Upper lobe of right lung (tissue), 1 donor: ENCODE data around the gene FSD1L. TPM values are rescaled to one million over a fixed set of nuclear protein-coding genes. Genes with fewer than 3 reads are reported as not detected.

Source experiments
- ATAC-seq: fragments of 200-7000 bp; cut with Tn5 transposase; one replicate; pipeline ENCODE4 v1.9.1; 2020; ENCODE audit warnings: mild to moderate bottlenecking, moderate library complexity
- DNase-seq: peaks from one replicate; pipeline ENCODE4 v3.0.0-alpha.2; 2020
- H3K27ac ChIP-seq: fragments of 200-600 bp; one replicate; pipeline ENCODE4 v1.8.0; 2022
- H3K27me3 ChIP-seq: fragments of 200-600 bp; one replicate; pipeline ENCODE4 v1.8.0; 2022; ENCODE audit warnings: mild to moderate bottlenecking
- H3K36me3 ChIP-seq: fragments of 200-600 bp; one replicate; pipeline ENCODE4 v1.8.0; 2022
- H3K4me1 ChIP-seq: fragments of 200-600 bp; one replicate; pipeline ENCODE4 v1.8.0; 2022
- H3K4me3 ChIP-seq: fragments of 200-600 bp; one replicate; pipeline ENCODE4 v1.8.0; 2022; ENCODE audit warnings: mild to moderate bottlenecking
- H3K9me3 ChIP-seq: fragments of 200-600 bp; one replicate; pipeline ENCODE4 v1.8.0; 2022
- intact Hi-C: fragments of 100-400 bp; cut with DNase I; formaldehyde crosslinking; loops from one replicate; pipeline ENCODE4 v1.11.0; 2022
- total RNA-seq: library from RNA; stranded (reverse); fragmentation: NEBNext Ultra II Directional; extraction: Animal tissue kit (Norgen Biotek cat#: 25700); gene quantifications from one replicate; pipeline ENCODE4 v1.2.1, GENCODE V29; 2021
- TF ChIP-seq, protein P1 (sequence below): fragments of 200-600 bp; IDR thresholded peaks from one replicate; pipeline ENCODE4 v1.8.0; 2022; ENCODE audit warnings: antibody characterized with exemption
- donor health status: DM: no; HTN: yes; CAD: no; lungs with severe emphysema.

Gene FSD1L
- total RNA-seq, 1 donor from 2014 or later = 4.5 TPM

DNA sequence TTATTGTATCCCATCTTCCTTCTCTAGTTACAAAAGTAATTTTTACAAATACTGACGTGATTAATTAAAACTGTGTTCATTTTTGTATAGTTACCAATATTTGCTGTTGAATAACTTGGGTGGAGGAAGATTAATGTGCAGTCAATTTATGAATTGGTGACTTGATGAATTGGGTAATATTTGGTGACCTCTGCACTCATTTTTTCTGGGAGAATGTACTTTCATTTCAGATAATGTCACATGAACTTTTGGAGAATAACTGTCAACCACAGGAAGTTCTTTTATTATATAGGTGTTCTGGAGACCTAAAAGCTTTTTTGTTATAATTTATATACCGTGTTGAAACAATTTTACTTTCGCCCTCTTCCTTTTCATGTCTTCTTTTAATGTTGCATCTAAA, 83.7 kb downstream of the FSD1L start:
- intact Hi-C loops = no loop called here
- TF ChIP-seq, protein P1, sequence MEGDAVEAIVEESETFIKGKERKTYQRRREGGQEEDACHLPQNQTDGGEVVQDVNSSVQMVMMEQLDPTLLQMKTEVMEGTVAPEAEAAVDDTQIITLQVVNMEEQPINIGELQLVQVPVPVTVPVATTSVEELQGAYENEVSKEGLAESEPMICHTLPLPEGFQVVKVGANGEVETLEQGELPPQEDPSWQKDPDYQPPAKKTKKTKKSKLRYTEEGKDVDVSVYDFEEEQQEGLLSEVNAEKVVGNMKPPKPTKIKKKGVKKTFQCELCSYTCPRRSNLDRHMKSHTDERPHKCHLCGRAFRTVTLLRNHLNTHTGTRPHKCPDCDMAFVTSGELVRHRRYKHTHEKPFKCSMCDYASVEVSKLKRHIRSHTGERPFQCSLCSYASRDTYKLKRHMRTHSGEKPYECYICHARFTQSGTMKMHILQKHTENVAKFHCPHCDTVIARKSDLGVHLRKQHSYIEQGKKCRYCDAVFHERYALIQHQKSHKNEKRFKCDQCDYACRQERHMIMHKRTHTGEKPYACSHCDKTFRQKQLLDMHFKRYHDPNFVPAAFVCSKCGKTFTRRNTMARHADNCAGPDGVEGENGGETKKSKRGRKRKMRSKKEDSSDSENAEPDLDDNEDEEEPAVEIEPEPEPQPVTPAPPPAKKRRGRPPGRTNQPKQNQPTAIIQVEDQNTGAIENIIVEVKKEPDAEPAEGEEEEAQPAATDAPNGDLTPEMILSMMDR = no peak
- H3K4me1 ChIP-seq = no peaks in the 10 kb centered on the region
- H3K9me3 ChIP-seq = no peaks in the 10 kb centered on the region
- ATAC-seq = no peak
- no peaks in the 10 kb centered on the region for H3K27me3 ChIP-seq
- H3K27ac ChIP-seq = no peak overlapping the region
- no peak overlapping the region for H3K4me3 ChIP-seq
- peaks cover 5% of the 10 kb centered on the region for H3K36me3 ChIP-seq
- DNase-seq = no peak

DNA sequence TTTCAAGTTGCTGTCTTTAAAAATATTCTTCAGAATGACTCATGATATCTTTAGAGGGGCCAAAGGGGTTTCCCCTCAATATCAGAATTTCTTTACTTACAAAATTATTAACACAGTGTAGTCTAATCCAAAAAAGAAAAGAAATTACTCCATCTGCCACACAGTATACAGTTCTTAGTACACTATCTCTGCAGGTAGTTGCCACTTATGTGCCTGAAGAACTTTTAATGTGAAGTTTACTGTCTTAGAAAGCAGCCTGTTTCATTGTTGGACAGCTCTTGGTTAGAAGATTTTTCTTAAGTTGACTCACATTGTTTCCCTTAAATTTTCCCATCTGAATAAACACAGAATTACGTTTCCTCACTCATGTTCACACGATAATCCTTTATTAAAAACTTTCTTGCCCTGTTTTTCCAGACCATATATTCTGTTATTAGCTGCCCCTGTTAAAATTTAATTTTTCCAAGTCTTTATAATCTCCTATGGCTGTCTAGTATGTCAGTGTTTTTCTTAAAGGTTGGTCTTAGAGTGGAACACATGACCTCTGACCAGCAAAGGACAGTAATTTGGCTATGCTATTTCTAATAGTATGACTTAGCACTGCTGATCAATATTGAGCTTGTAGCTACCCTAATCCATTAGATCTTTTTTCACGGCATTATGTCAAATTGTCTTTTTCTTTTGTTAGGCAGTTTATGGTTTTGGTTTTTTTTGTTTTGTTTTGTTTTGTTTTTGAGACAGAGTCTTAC, 88.3 kb downstream of the FSD1L start:
- ATAC-seq (no peak), DNase-seq (no peak)
- Histone ChIP-seq H3K9me3 (no peaks in the 10 kb centered on the region), H3K27ac (no peak overlapping the region), H3K36me3 (peaks cover 5% of the 10 kb centered on the region), H3K4me3 (no peak overlapping the region), H3K4me1 (no peaks in the 10 kb centered on the region), H3K27me3 (no peaks in the 10 kb centered on the region)
- intact Hi-C loops = no loop called here
- TF ChIP-seq, protein P1 = no peak

DNA sequence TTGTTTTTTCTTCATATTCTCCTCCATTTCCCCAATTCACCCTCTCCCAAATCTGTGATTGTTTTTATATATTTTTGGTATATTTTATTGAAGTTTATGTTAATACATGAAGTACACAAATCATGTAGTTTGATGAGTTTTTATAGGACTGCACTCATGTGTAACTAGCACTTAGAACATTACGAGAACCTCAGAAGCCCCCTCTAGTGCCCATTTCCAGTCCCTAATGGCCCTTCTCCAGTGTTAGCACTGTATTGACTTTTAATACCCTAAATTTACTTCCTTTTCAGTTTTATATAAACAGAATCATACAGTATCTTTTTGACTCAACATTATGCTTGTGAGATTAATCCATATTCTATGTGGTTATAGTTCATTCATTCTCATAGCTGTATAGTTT, 91.6 kb downstream of the FSD1L start:
- Histone ChIP-seq H3K4me3 (no peak overlapping the region), H3K27ac (no peak overlapping the region), H3K4me1 (no peaks in the 10 kb centered on the region), H3K9me3 (no peaks in the 10 kb centered on the region), H3K27me3 (no peaks in the 10 kb centered on the region), H3K36me3 (peaks cover 5% of the 10 kb centered on the region)
- DNase-seq = no peak
- ATAC-seq = no peak
- TF ChIP-seq, protein P1 = no peak
- intact Hi-C loops = no loop called here

DNA sequence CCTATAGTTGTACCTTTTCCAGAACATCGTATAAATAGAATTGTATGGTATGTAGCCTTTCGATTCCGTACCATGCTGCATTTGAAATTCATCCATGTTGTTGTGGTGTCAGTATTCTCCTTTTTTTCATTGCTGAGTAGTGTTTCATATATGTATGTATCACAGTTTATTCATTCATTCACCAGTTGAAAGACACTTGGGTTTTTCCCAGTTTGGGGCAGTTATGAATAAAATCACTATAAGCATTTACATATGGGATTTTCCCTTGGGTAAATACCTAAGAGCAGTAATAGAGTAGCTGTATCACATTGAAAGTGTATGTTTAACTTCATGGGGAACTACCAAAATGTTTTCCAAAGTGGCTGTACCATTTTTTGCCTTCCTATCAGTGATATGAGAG, 94.0 kb downstream of the FSD1L start:
- Histone ChIP-seq H3K4me1 (no peaks in the 10 kb centered on the region), H3K27ac (no peak overlapping the region), H3K27me3 (no peaks in the 10 kb centered on the region), H3K4me3 (no peak overlapping the region), H3K9me3 (no peaks in the 10 kb centered on the region), H3K36me3 (no peaks in the 10 kb centered on the region)
- TF ChIP-seq, protein P1 = no peak
- intact Hi-C loops = no loop called here
- ATAC-seq = no peak
- no peak for DNase-seq

DNA sequence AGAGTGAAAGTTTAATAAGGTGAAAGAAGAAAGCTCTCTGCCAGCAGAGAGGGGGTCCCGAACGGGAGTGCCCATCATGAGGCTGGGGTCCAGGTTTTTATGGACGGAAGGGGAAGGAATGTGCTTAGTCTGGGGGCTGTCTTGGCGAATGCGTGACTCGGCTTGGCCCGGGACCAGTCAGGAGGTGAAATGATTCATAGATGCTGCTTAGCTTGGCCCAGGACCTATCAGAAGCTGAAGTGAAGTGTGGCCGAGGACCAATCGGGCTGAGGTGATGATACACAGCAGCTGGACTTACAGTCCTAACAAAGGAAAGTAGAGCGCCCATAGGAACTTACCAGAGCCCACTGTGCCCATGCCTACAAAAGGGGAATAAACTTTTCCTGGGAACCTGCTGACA, 106.2 kb downstream of the FSD1L start:
- Histone ChIP-seq H3K36me3 (no peaks in the 10 kb centered on the region), H3K27ac (no peak overlapping the region), H3K4me3 (no peak overlapping the region), H3K27me3 (no peaks in the 10 kb centered on the region), H3K9me3 (no peaks in the 10 kb centered on the region), H3K4me1 (peaks cover 8% of the 10 kb centered on the region)
- no peak for DNase-seq
- ATAC-seq = no peak
- TF ChIP-seq, protein P1 = no peak
- intact Hi-C loops = no loop called here
